PC-9 (cell line): ENCODE data around the gene DRC1. TPM values are rescaled to one million over a fixed set of nuclear protein-coding genes. Genes with fewer than 3 reads are reported as not detected.

Source experiments
- BruUV-seq: library from RNA; stranded (reverse); fragments of 400-500 nt; replicated peaks from 2 replicates; lab custom pipeline; 2021; lab: Mats Ljungman, UMichigan
- CTCF ChIA-PET: fragments of 300-600 bp; sonication (Branson Sonifier 250); formaldehyde crosslinking; loops from one replicate; lab custom pipeline; 2022; ENCODE audit warnings: antibody characterized with exemption; lab: Charles Lee
- POLR2A ChIA-PET: fragments of 300-600 bp; sonication (Branson Sonifier 250); formaldehyde crosslinking; loops from one replicate; lab custom pipeline; 2022; ENCODE audit warnings: antibody characterized with exemption; ENCODE audit not compliant: unreplicated experiment; lab: Charles Lee
- DNase-seq, 2 experiments: peaks; one replicate each; pipeline versions ENCODE4 v3.0.0 to v3.0.0-alpha.2; 2015 to 2022; ENCODE audit warnings: mixed read lengths in 1 of 2
- H2AFZ ChIP-seq: fragments of 200-600 bp; sonication (generic); 2 replicates; pipeline ENCODE4 v1.8.1; 2017; ENCODE audit warnings: antibody characterized with exemption
- H3F3A ChIP-seq: fragments of 200-600 bp; sonication (generic); 2 replicates; pipeline ENCODE4 v1.8.1; 2017; ENCODE audit warnings: antibody characterized with exemption, mild to moderate bottlenecking, low read depth; ENCODE audit not compliant: insufficient read depth
- H3K27ac ChIP-seq: fragments of 200-600 bp; sonication (generic); 2 replicates; pipeline ENCODE4 v1.6.1; 2016; ENCODE audit warnings: mixed run types
- H3K27me3 ChIP-seq: fragments of 200-600 bp; sonication (generic); 2 replicates; pipeline ENCODE4 v1.6.1; 2016; ENCODE audit warnings: low read depth, mixed run types; ENCODE audit not compliant: insufficient read depth
- H3K36me3 ChIP-seq: fragments of 200-600 bp; sonication (generic); 2 replicates; pipeline ENCODE4 v1.6.1; 2016; ENCODE audit warnings: low read depth, mixed run types
- H3K4me1 ChIP-seq: fragments of 200-600 bp; sonication (generic); replicated peaks from 2 replicates; pipeline ENCODE4 v1.6.1; 2016; ENCODE audit warnings: mixed run types; ENCODE audit not compliant: insufficient read depth
- H3K4me2 ChIP-seq: fragments of 200-600 bp; sonication (generic); 2 replicates; pipeline ENCODE4 v1.6.1; 2017; ENCODE audit warnings: mixed run types
- H3K4me3 ChIP-seq: fragments of 200-600 bp; sonication (generic); 2 replicates; pipeline ENCODE4 v1.6.1; 2016; ENCODE audit warnings: mixed run types
- H3K79me2 ChIP-seq: fragments of 200-600 bp; sonication (generic); 2 replicates; pipeline ENCODE4 v1.6.1; 2017; ENCODE audit warnings: low read depth, mixed run types
- H3K9me2 ChIP-seq: fragments of 200-600 bp; sonication (generic); 2 replicates; pipeline ENCODE4 v1.8.1; 2017; ENCODE audit warnings: mild to moderate bottlenecking; ENCODE audit not compliant: insufficient read depth
- H3K9me3 ChIP-seq: fragments of 200-600 bp; sonication (generic); 2 replicates; pipeline ENCODE4 v1.8.1; 2016; ENCODE audit warnings: low read depth; ENCODE audit not compliant: insufficient read depth
- H4K20me1 ChIP-seq: fragments of 200-600 bp; sonication (generic); 2 replicates; pipeline ENCODE4 v1.8.1; 2017; ENCODE audit not compliant: insufficient read depth
- CTCF ChIP-seq: fragments of 200-600 bp; sonication (generic); conservative IDR thresholded peaks from 2 replicates; pipeline ENCODE4 v1.6.1; 2017; ENCODE audit warnings: mixed run types, antibody characterized with exemption, mild to moderate bottlenecking, moderate library complexity
- EZH2 ChIP-seq: fragments of 200-600 bp; sonication (generic); IDR thresholded peaks from 2 replicates; pipeline ENCODE4 v1.8.0; 2017; ENCODE audit warnings: antibody characterized with exemption, low read depth
- intact Hi-C: fragments of 100-400 bp; cut with micrococcal nuclease; formaldehyde crosslinking; loops from one replicate; pipeline ENCODE4 v1.10.0; 2022; ENCODE audit not compliant: unreplicated experiment
- total RNA-seq: library from RNA; stranded (reverse); gene quantifications from 2 replicates; pipeline ENCODE4 v1.2.3, GENCODE V29; 2021

Gene DRC1
- total RNA-seq, 1 experiment from 2014 or later: 6.4 TPM

DNA sequence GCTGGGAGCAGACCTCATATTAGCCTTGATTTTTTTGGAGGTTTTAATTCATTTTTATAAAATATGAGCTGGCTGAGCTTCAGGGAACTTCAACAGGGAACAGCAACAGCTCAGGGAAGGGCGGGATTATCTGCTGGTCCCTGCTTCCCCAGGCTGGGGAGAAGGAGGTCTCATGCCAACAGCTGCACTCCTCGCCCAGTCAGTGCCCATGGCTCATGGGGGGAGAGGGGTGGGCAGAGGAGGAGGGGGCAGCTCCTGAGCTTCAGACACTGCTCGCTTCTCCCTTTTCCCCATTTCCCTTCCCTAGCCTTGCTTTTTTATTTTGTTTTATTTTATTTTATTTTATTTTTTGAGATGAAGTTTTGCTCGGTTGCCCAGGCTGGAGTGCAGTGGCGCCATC lies 76.6 kb downstream of the DRC1 start:
- Histone ChIP-seq H3K9me2 (no peaks in the 10 kb centered on the region), H2AFZ (no peak overlapping the region), H3F3A (peaks cover 4% of the 10 kb centered on the region), H3K36me3 (no peaks in the 10 kb centered on the region), H3K9me3 (no peaks in the 10 kb centered on the region), H4K20me1 (no peaks in the 10 kb centered on the region), H3K79me2 (no peaks in the 10 kb centered on the region), H3K4me1 (no peaks in the 10 kb centered on the region), H3K27me3 (no peaks in the 10 kb centered on the region), H3K4me3 (no peak overlapping the region), H3K4me2 (no peak overlapping the region), H3K27ac (no peak overlapping the region)
- POLR2A ChIA-PET: no interaction called here
- no peak for DNase-seq
- TF ChIP-seq CTCF: no peak
- TF ChIP-seq EZH2: no peak
- CTCF ChIA-PET: interaction anchor here (0.5 kb wide), 1 partner anchor 279 kb away, joined by 3 read pairs; no protein-coding TSS in a partner anchor
- no TSS peak for BruUV-seq
- intact Hi-C loops: no loop called here

GRCh38 chr2:26479131-26479788 lies 77.5 kb downstream of the DRC1 start:
- Histone ChIP-seq H3F3A (peaks cover 4% of the 10 kb centered on the region), H4K20me1 (no peaks in the 10 kb centered on the region), H3K27me3 (no peaks in the 10 kb centered on the region), H3K27ac (no peak overlapping the region), H3K9me3 (no peaks in the 10 kb centered on the region), H3K36me3 (no peaks in the 10 kb centered on the region), H2AFZ (no peak overlapping the region), H3K4me2 (no peak overlapping the region), H3K9me2 (no peaks in the 10 kb centered on the region), H3K4me1 (no peaks in the 10 kb centered on the region), H3K79me2 (no peaks in the 10 kb centered on the region), H3K4me3 (no peak overlapping the region)
- intact Hi-C loops: no loop called here
- no peak for DNase-seq
- no peak for TF ChIP-seq CTCF
- TF ChIP-seq EZH2: no peak
- POLR2A ChIA-PET: no interaction called here
- no TSS peak for BruUV-seq
- CTCF ChIA-PET: no interaction called here

DNA sequence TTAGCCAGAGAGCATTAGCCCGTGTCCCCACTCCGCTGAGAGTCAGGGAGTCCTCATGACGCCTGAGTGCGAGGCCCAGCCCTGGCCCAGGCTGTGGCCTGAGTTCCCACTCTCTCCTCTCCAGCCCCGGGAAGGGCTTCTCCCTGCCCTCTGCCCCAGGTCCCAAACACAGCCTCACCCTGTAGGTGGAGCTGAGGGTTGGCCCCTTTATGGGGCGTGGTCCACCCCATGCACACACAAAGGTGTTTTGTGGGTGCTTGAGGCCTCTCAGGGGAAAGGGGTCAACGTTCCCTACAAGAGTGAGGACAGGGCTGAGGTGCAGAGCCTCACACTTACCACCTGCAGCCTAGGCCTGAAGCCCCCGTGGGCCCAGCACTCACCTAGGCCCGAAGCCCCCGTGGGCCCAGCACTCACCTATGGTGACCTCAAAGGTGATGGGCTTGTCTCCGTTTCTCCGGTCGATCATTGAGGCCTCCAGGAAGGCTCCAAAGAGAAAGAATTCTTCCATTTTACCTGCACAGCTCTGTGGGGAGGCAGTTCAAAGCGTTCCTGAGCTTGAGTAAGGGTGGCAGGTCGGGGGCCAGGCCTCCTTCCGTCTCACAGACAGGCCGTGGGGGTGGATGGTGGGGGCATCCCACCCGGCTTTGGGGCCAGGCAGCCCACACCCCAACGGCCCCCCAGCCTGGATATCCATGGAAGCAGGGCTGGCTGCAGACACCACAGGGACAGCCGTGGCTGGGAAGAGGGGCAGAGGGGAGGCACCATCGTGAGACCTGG lies 78.3 kb downstream of the DRC1 start:
- TF ChIP-seq CTCF (no peak), EZH2 (no peak)
- no peak overlapping the region for H3K4me3 ChIP-seq
- peaks cover 4% of the 10 kb centered on the region for H3F3A ChIP-seq
- no peaks in the 10 kb centered on the region; the same call in 1 of the 2 replicates for H3K27me3 ChIP-seq
- no peak overlapping the region for H3K4me2 ChIP-seq
- no peaks in the 10 kb centered on the region for H3K9me3 ChIP-seq
- no peaks in the 10 kb centered on the region for H3K9me2 ChIP-seq
- H3K4me1 ChIP-seq: no peaks in the 10 kb centered on the region
- DNase-seq: no peak
- H3K27ac ChIP-seq: no peak overlapping the region
- no peaks in the 10 kb centered on the region for H3K79me2 ChIP-seq
- intact Hi-C loops: no loop called here
- POLR2A ChIA-PET: no interaction called here
- H3K36me3 ChIP-seq: no peaks in the 10 kb centered on the region
- no peak overlapping the region for H2AFZ ChIP-seq
- BruUV-seq: no TSS peak
- no peaks in the 10 kb centered on the region for H4K20me1 ChIP-seq
- CTCF ChIA-PET: no interaction called here
